Mesenchymal stem cell (in vitro differentiated cells and primary cell): ENCODE data around the gene NUCB1.

ENCODE experiments used
- DNase-seq: peaks from one replicate; pipeline ENCODE4 v3.0.0-alpha.2; 2013
- H2AFZ ChIP-seq: one replicate; pipeline ENCODE4 v1.6.1; 2013; ENCODE audit warnings: low read depth, mild to moderate bottlenecking, control low read depth, inconsistent platforms, low read length, moderate library complexity
- H2AK5ac ChIP-seq: 2 replicates; pipeline ENCODE4 v1.6.1; 2013; ENCODE audit warnings: low read length, moderate library complexity, mild to moderate bottlenecking, inconsistent platforms; ENCODE audit not compliant: severe bottlenecking
- H2BK120ac ChIP-seq: one replicate; pipeline ENCODE4 v1.6.1; 2013; ENCODE audit warnings: low read depth, mild to moderate bottlenecking, inconsistent platforms, low read length, moderate library complexity
- H2BK12ac ChIP-seq, 2 experiments: one replicate each; pipeline ENCODE4 v1.6.1; 2013; ENCODE audit warnings: inconsistent platforms in 2 of 2, low read length in 2 of 2, mild to moderate bottlenecking in 2 of 2, moderate library complexity in 2 of 2, control low read depth in 1 of 2
- H2BK15ac ChIP-seq: one replicate; pipeline ENCODE4 v1.6.1; 2013; ENCODE audit warnings: mild to moderate bottlenecking, low read depth, inconsistent platforms; ENCODE audit not compliant: poor library complexity, severe bottlenecking
- H2BK5ac ChIP-seq: 2 replicates; pipeline ENCODE4 v1.6.1; 2013; ENCODE audit warnings: low read depth, mild to moderate bottlenecking, low read length, control low read depth, inconsistent platforms; ENCODE audit not compliant: poor library complexity, severe bottlenecking
- H3K14ac ChIP-seq, 2 experiments: one replicate each; pipeline ENCODE4 v1.6.1; 2013; ENCODE audit warnings: inconsistent platforms in 2 of 2, low read length in 2 of 2, control low read depth in 1 of 2, mild to moderate bottlenecking in 1 of 2, moderate library complexity in 1 of 2
- H3K18ac ChIP-seq, 2 experiments: one replicate each; pipeline ENCODE4 v1.6.1; 2013; ENCODE audit warnings: inconsistent platforms in 2 of 2, low read length in 2 of 2, control low read depth in 1 of 2, low read depth in 1 of 2, mild to moderate bottlenecking in 1 of 2
- H3K23ac ChIP-seq, 2 experiments: one replicate each; pipeline ENCODE4 v1.6.1; 2013; ENCODE audit warnings: inconsistent platforms in 2 of 2, low read length in 2 of 2, mild to moderate bottlenecking in 2 of 2, moderate library complexity in 2 of 2, control low read depth in 1 of 2
- H3K27ac ChIP-seq: 2 replicates; pipeline ENCODE4 v1.5.1; 2013; ENCODE audit warnings: mild to moderate bottlenecking, moderate library complexity, low read length, control low read depth, inconsistent platforms; ENCODE audit not compliant: poor library complexity, severe bottlenecking
- H3K27me3 ChIP-seq, 2 experiments: 2 replicates each; pipeline versions ENCODE4 v1.6.1 to v1.7.0; 2013; ENCODE audit warnings: low read length in 2 of 2, mild to moderate bottlenecking in 2 of 2, moderate library complexity in 2 of 2, control low read depth in 1 of 2, inconsistent platforms in 1 of 2; ENCODE audit not compliant: control insufficient read depth in 1 of 2, insufficient read depth in 1 of 2
- H3K36me3 ChIP-seq, 2 experiments: 2 replicates each; pipeline versions ENCODE4 v1.6.1 to v1.7.0; 2013; ENCODE audit warnings: low read length in 2 of 2, control low read depth in 1 of 2, inconsistent platforms in 1 of 2, low read depth in 1 of 2, mild to moderate bottlenecking in 1 of 2; ENCODE audit not compliant: insufficient read depth in 2 of 2, control insufficient read depth in 1 of 2
- H3K4ac ChIP-seq, 2 experiments: one replicate each; pipeline ENCODE4 v1.6.1; 2013; ENCODE audit warnings: inconsistent platforms in 2 of 2, low read length in 2 of 2, mild to moderate bottlenecking in 2 of 2, moderate library complexity in 2 of 2, control low read depth in 1 of 2, low read depth in 1 of 2
- H3K4me1 ChIP-seq: 2 replicates; pipeline ENCODE4 v1.6.1; 2013; ENCODE audit warnings: low read depth, low read length, control low read depth; ENCODE audit not compliant: control insufficient read depth, insufficient read depth
- H3K4me2 ChIP-seq: 2 replicates; pipeline ENCODE4 v1.6.1; 2013; ENCODE audit warnings: low read length, mild to moderate bottlenecking, inconsistent platforms; ENCODE audit not compliant: poor library complexity, severe bottlenecking
- H3K4me3 ChIP-seq, 2 experiments: 2 replicates each; pipeline versions ENCODE4 v1.5.1 to v1.7.0; 2013; ENCODE audit warnings: low read length in 2 of 2, mild to moderate bottlenecking in 2 of 2, control low read depth in 1 of 2, low read depth in 1 of 2; ENCODE audit not compliant: insufficient read depth in 1 of 2
- H3K79me1 ChIP-seq: replicated peaks from 2 replicates; pipeline ENCODE4 v1.6.1; 2013; ENCODE audit warnings: mild to moderate bottlenecking, control low read depth, low read length, inconsistent platforms; ENCODE audit not compliant: poor library complexity, severe bottlenecking
- H3K9ac ChIP-seq: 2 replicates; pipeline ENCODE4 v1.7.0; 2013; ENCODE audit warnings: mild to moderate bottlenecking, low read length, moderate library complexity
- H3K9me3 ChIP-seq: 2 replicates; pipeline ENCODE4 v1.7.0; 2013; ENCODE audit warnings: mild to moderate bottlenecking, low read length; ENCODE audit not compliant: control insufficient read depth
- H4K8ac ChIP-seq: one replicate; pipeline ENCODE4 v1.6.1; 2013; ENCODE audit warnings: inconsistent platforms, mild to moderate bottlenecking, low read length, moderate library complexity
- H4K91ac ChIP-seq: one replicate; pipeline ENCODE4 v1.6.1; 2013; ENCODE audit warnings: mild to moderate bottlenecking, low read length, inconsistent platforms
- WGBS: methylation state at CpG from one replicate; pipeline ENCODE4 v1.1.7; 2013; ENCODE audit warnings: mixed read lengths; 5-methylcytosine and 5-hydroxymethylcytosine counted together

NUCB1 gene

GRCh38 chr19:48943081-48943480 is 43.0 kb downstream of the NUCB1 start:
- 84% methylated on average over 6 of the region's 6 CpGs for WGBS

GRCh38 chr19:48945415-48945814 is 45.3 kb downstream of the NUCB1 start:
- no peak overlapping the region for H3K9ac ChIP-seq
- 84% methylated on average over 5 of the region's 5 CpGs for WGBS

More at GRCh38 chr19:48943081-48943480, 43.0 kb downstream of the NUCB1 start:
- Histone ChIP-seq H3K9me3 (peaks cover 4% of the 10 kb centered on the region), H2AK5ac (no peak overlapping the region), H4K8ac (no peak overlapping the region), H3K4me2 (no peak overlapping the region), H2BK12ac (no peak overlapping the region), H3K4me1 (no peaks in the 10 kb centered on the region), H3K27me3 (no peaks in the 10 kb centered on the region), H3K4me3 (no peak overlapping the region), H3K18ac (no peak overlapping the region), H3K27ac (no peak overlapping the region), H2BK5ac (no peak overlapping the region), H2BK120ac (no peak overlapping the region), H2BK15ac (no peak overlapping the region), H3K9ac (no peak overlapping the region), H2AFZ (no peak overlapping the region), H3K14ac (no peak overlapping the region), H3K79me1 (no peaks in the 10 kb centered on the region), H3K36me3 (no peaks in the 10 kb centered on the region), H4K91ac (no peak overlapping the region), H3K4ac (no peak overlapping the region), H3K23ac (no peak overlapping the region)
- no peak for DNase-seq

GRCh38 chr19:48945817-48946216 is 45.7 kb downstream of the NUCB1 start:
- H3K79me1 ChIP-seq, result no peaks in the 10 kb centered on the region
- no peaks in the 10 kb centered on the region for H3K36me3 ChIP-seq
- H4K8ac ChIP-seq, result no peak overlapping the region
- no peak overlapping the region for H2BK15ac ChIP-seq
- H3K23ac ChIP-seq, result no peak overlapping the region
- no peak overlapping the region for H2AK5ac ChIP-seq
- H2BK120ac ChIP-seq, result no peak overlapping the region
- WGBS, result 75% methylated on average over 2 of the region's 2 CpGs
- no peak overlapping the region for H2AFZ ChIP-seq
- H2BK5ac ChIP-seq, result no peak overlapping the region
- H4K91ac ChIP-seq, result no peak overlapping the region
- H3K18ac ChIP-seq, result no peak overlapping the region
- no peak overlapping the region for H3K4me2 ChIP-seq
- H3K4me1 ChIP-seq, result peaks cover under 1% of the 10 kb centered on the region
- H3K27ac ChIP-seq, result no peak overlapping the region
- H3K4me3 ChIP-seq, result no peak overlapping the region
- H3K9me3 ChIP-seq, result peaks cover 3% of the 10 kb centered on the region
- no peak for DNase-seq
- no peak overlapping the region for H2BK12ac ChIP-seq
- H3K14ac ChIP-seq, result no peak overlapping the region
- H3K9ac ChIP-seq, result no peak overlapping the region
- H3K4ac ChIP-seq, result no peak overlapping the region
- H3K27me3 ChIP-seq, result no peaks in the 10 kb centered on the region

More at GRCh38 chr19:48945415-48945814, 45.3 kb downstream of the NUCB1 start:
- Histone ChIP-seq H2AFZ (no peak overlapping the region), H3K4me1 (no peaks in the 10 kb centered on the region), H3K27me3 (no peaks in the 10 kb centered on the region), H4K91ac (no peak overlapping the region), H4K8ac (no peak overlapping the region), H3K27ac (no peak overlapping the region), H3K9me3 (peaks cover 4% of the 10 kb centered on the region), H3K36me3 (no peaks in the 10 kb centered on the region), H2BK12ac (no peak overlapping the region), H2BK15ac (no peak overlapping the region), H3K79me1 (no peaks in the 10 kb centered on the region), H3K4ac (no peak overlapping the region), H3K14ac (no peak overlapping the region), H2BK120ac (no peak overlapping the region), H2BK5ac (no peak overlapping the region), H3K4me3 (no peak overlapping the region), H3K18ac (no peak overlapping the region), H3K4me2 (no peak overlapping the region), H2AK5ac (no peak overlapping the region), H3K23ac (no peak overlapping the region)
- no peak for DNase-seq

- no peak overlapping the region for H2AK5ac ChIP-seq
- no peaks in the 10 kb centered on the region for H3K27me3 ChIP-seq
- H3K4me3 ChIP-seq, result no peak overlapping the region
- no peak overlapping the region for H2BK5ac ChIP-seq
- no peak overlapping the region for H3K14ac ChIP-seq
- H3K4me2 ChIP-seq, result no peak overlapping the region
- no peak for DNase-seq
- H3K36me3 ChIP-seq, result no peaks in the 10 kb centered on the region
- no peak overlapping the region for H3K27ac ChIP-seq
- H3K79me1 ChIP-seq, result no peaks in the 10 kb centered on the region
- H3K4ac ChIP-seq, result no peak overlapping the region
- H2BK12ac ChIP-seq, result no peak overlapping the region
- no peak overlapping the region for H2BK15ac ChIP-seq
- H3K4me1 ChIP-seq, result peaks cover 1% of the 10 kb centered on the region
- no peak overlapping the region for H3K23ac ChIP-seq
- WGBS, result 80% methylated on average over 9 of the region's 9 CpGs
- no peaks in the 10 kb centered on the region for H3K9me3 ChIP-seq
- H2AFZ ChIP-seq, result no peak overlapping the region
- H2BK120ac ChIP-seq, result no peak overlapping the region
- H3K9ac ChIP-seq, result no peak overlapping the region
- peak overlapping the region; percentile 22 for H4K8ac ChIP-seq
- no peak overlapping the region for H3K18ac ChIP-seq
- H4K91ac ChIP-seq, result peak overlapping the region; percentile 5
Observed at GRCh38 chr19:48946463-48947257, 46.5 kb downstream of the NUCB1 start.
